Skeletal muscle cell (primary cell): ENCODE results near the gene ZNF300.
"Not testable (repeated sequence)": the region's sequence is repeated elsewhere in the genome, so short reads cannot be mapped to it uniquely, and the experiment has no call there.

Experiments used
- DNase-seq: peaks from one replicate; pipeline ENCODE4 v3.0.0-alpha.2; 2010; ENCODE audit warnings: low read depth
- H3K4me3 ChIP-seq: 2 replicates; pipeline ENCODE4 v1.5.1; 2011; ENCODE audit warnings: low read depth, mild to moderate bottlenecking, control low read depth, low read length, moderate library complexity

The ZNF300 gene

GRCh38 chr5:150904479-150905311 lies at the start of gene ZNF300:
Gene ZNF300 (minus strand): TSS chr5:150904980. CDS start chr5:150903155, 1,825 bp downstream.
- peak within 1 kb of the TSS; percentile 70 for H3K4me3 ChIP-seq
- DNase-seq, result peak; percentile 85

- H3K4me3 ChIP-seq, result no peak overlapping the region
- DNase-seq, result no peak
These were observed 43.8 kb upstream of the ZNF300 start for GRCh38 chr5:150948539-150948938.

DNA sequence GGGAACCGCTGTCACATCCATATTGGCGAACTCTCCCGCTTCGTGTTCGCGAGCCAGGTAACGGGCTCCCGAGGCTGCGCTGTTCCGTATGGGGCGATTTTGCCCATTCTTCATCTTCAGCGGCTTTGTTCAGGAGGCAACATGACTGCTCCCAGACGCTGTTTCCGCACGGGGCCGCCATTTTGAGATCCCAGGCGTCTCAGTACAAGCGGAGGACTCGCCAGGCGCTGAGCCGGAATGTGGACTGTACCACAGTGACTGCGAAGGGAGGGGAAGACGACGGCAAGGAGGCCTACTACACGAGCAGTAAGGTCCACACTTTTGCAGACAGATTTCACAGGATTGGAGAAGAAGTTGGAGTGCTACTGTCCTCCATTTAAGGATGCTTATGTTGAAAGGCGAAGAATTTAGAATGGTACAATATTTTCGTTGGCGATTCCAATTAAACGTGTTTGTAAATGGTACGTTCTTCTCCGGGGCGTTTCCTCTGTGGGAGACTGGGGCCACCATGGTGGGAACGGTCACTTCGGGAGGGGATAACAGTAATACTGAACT lies 41.6 kb upstream of the ZNF300 start:
- DNase-seq, result peak; percentile 43
- peak overlapping the region; percentile 51 for H3K4me3 ChIP-seq

DNA sequence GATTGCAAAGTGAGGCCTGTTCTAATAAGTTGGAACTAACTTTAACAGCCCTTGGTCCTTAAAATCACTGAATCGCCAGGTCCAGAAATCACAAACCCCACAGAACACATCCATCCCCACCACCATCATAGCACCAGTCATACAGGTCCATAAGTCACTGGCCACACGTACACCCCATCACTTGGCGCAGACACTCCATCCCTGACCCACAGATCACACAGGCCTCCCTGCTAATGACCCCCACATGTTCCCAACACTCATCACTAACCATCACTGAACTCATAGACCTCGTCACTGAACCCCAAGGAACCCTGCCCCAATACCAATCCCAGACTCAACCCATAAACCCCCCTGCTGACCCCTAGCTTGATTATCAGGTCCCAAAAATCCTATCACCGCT lies 41.2 kb upstream of the ZNF300 start:
- DNase-seq, result no peak
- H3K4me3 ChIP-seq, result peak overlapping the region; percentile 51

GRCh38 chr5:150945486-150945885 lies 40.7 kb upstream of the ZNF300 start:
- no peak for DNase-seq
- peak overlapping the region; percentile 51 for H3K4me3 ChIP-seq

- no peak overlapping the region for H3K4me3 ChIP-seq
These were observed 26.7 kb upstream of the ZNF300 start for GRCh38 chr5:150931368-150931965.

DNA sequence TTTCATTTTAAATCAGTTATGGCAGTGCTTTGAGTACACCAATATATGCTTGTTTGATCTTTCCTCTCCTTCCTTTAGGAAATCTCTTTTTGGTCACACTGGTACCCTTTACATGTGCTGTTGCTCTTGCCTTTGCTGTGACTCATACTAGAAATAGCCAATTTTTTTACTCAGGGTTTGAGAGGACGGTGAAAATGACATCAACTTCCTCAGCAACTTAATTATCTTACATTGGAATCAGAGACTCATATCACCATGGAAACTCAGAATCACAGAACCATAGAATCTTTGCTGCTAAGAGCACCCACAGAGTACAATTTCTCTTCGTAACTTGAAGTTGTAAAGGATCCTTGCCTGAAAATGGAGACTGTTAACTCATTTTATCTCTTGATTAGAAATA lies 13.8 kb upstream of the ZNF300 start:
- H3K4me3 ChIP-seq, result no peak overlapping the region
- DNase-seq, result peak; percentile 10

More at GRCh38 chr5:150931368-150931965, 26.7 kb upstream of the ZNF300 start:
- no peak for DNase-seq

- DNase-seq, result no peak
- no peak overlapping the region for H3K4me3 ChIP-seq
These were observed 7.6 kb upstream of the ZNF300 start for GRCh38 chr5:150912312-150912814.

GRCh38 chr5:150905312-150905683 lies 518 bp upstream of the ZNF300 start:
- DNase-seq, result no peak
- H3K4me3 ChIP-seq, result peak overlapping the region; percentile 70

GRCh38 chr5:150901446-150901845 lies 3.3 kb downstream of the ZNF300 start:
- no peak overlapping the region for H3K4me3 ChIP-seq
- DNase-seq, result no peak

DNA sequence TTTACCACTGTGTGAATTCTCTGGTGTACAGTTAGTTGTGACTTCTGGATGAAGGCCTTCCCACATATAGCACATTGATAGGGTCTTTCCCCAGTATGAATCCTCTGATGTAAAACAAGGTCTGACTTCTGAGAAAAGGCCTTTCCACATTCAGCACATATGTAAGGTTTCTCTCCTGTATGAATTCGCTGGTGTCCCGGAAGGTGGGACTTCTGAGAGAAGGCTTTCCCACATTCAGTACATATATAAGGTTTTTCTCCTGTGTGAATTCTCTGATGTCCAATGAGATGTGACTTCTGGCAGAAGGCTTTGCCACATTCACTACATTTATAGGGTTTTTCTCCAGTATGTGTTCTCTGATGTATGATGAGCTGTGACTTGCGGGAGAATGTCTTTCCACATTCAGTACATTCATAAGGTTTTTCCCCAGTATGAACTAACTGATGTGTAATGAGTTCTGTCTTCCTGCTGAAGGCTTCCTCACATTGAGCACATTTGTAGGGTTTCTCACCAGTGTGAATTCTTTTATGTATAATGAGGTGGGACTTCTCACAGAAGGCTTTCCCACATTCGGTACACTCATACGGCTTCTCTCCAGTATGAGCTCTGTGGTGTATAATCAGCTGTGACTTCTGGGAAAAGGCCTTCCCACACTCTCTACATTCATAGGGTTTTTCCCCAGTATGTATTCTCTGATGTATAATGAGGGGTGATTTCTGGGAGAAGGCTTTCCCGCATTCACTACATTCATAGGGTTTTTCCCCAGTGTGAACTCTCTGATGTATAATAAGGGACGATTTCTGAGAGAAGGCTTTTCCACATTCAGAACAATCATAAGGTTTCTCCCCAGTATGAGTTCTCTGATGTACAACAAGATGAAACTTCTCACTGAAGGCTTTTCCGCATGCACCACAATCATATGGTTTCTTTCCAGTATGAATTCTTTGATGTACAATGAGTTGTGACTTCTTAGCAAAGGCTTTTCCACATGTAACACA lies 9.1 kb downstream of the ZNF300 start:
- no peak overlapping the region for H3K4me3 ChIP-seq
- no peak for DNase-seq

GRCh38 chr5:150879358-150879757 lies 25.4 kb downstream of the ZNF300 start:
- H3K4me3 ChIP-seq, result no peak overlapping the region
- no peak for DNase-seq

DNA sequence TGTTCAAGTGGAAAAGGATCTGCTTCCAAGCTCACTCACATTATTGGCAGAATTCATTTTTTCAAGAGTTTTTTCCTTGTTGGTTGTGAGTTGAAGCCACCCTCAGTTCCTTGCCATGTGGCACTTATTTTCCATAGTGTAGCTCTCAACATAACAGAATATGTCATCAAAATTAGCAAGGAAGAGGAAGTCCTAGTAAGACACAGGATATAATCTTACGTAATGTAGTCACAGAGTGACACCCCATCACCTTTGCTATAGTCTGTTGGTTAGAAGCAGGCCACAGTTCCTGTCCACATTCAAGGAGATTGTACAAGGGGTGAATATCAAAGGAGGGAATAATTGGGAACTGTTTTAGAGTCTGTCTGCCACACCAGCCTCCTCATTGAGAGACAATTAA lies 42.7 kb downstream of the ZNF300 start:
- no peak for DNase-seq
- no peak overlapping the region for H3K4me3 ChIP-seq

DNA sequence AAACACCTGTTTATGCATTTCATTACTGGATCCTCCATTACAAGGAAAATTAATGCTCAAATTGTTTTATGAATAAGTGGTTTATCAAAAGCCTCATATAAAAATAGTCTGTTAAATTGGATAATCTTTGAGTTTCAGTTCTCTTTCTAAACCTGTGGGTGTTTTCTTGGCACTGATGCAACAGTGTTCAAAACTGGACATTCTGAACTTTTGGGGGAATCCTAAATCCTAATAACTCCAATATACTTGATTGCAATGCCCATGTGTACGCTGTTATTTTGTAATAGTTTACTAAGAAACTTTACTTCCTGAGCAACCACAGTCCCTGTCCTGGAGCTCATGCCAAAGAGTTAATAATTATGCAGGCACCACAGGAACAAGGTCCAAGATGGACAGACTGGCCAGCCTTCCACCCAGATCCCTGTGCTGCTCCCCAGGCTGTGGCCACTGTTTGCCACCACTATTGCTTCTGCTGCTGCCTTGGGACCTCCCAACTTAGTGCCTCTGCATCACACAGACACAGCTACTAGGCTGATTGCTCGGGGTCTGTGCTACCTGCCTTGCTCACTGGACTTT lies 44.4 kb downstream of the ZNF300 start:
- H3K4me3 ChIP-seq, result no peak overlapping the region
- no peak for DNase-seq

GRCh38 chr5:150856700-150857099 lies 48.1 kb downstream of the ZNF300 start:
- DNase-seq, H3K4me3 ChIP-seq: not testable (repeated sequence)

DNA sequence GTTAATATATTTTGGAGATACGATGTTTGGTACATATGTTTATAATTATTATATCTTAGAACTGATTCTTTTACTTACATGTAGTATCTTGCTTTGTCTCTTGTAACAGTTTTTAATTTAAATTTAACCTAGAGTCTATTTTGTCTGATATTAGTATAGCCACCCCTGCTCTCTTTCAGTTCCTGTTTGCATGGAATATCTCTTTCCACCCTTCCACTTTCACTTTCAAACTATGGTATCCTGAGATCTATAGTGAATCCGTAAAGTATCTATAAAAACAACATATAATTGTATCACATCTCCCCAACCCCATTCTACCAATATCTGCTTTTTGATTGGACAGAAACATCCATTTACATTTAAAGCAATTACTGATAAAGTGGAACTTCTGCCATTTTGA lies 51.2 kb downstream of the ZNF300 start:
- H3K4me3 ChIP-seq, result no peak overlapping the region
- no peak for DNase-seq

DNA sequence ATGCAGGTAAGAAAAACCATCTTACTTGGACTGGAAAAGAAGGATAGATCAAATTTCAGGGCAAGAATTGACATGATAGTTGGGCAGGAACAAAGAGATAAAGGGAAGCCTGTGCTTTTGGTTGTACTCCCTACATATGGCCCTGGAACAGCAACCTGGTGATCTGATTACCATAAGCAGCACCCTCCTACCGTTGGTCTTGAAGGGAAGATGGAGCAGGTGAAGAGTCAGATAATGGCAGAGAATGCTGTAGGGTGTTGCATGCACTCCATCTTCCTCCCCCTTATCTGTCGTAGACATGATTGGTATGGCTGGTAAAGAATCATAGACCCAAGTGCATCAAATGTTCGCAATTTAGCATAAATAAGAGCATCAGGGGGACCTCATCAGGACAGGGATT lies 53.7 kb downstream of the ZNF300 start:
- H3K4me3 ChIP-seq, result no peak overlapping the region
- DNase-seq, result no peak

DNA sequence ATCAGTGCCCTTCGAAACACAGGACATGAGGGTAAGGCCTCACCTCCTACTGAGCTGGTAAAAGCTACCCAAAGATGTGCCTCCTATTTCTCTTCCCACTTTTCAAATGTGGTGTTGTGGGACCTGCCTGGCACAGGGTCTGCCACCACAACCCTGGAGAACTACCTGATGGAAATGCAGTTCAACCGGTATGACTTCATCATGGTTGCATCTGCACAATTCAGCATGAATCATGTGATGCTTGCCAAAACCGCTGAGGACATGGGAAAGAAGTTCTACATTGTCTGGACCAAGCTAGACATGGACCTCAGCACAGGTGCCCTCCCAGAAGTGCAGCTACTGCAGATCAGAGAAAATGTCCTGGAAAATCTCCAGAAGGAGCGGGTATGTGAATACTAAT lies 56.5 kb downstream of the ZNF300 start:
- no peak for DNase-seq
- no peak overlapping the region for H3K4me3 ChIP-seq

- H3K4me3 ChIP-seq, result no peak overlapping the region
- DNase-seq, result no peak
These were observed 57.5 kb downstream of the ZNF300 start for GRCh38 chr5:150847334-150847695.
